Fibroblast of lung (primary cell): ENCODE results near the gene CALHM3.

Experiments used
- EZH2 ChIP-seq: IDR thresholded peaks from 2 replicates; pipeline ENCODE4 v1.5.1; 2012; ENCODE audit warnings: low read length, control low read depth, mild to moderate bottlenecking; ENCODE audit errors: missing control alignments
- TF ChIP-seq, protein P1 (sequence below), 2 donors: IDR thresholded peaks in 1 of 2; conservative IDR thresholded peaks in 1 of 2; 1 replicate in 1 of 2; 2 replicates in 1 of 2; pipeline ENCODE4 v1.5.1; 2011 to 2012; ENCODE audit warnings: low read length in 2 of 2, control low read depth in 1 of 2, inconsistent platforms in 1 of 2, low read depth in 1 of 2, mild to moderate bottlenecking in 1 of 2

DNA sequence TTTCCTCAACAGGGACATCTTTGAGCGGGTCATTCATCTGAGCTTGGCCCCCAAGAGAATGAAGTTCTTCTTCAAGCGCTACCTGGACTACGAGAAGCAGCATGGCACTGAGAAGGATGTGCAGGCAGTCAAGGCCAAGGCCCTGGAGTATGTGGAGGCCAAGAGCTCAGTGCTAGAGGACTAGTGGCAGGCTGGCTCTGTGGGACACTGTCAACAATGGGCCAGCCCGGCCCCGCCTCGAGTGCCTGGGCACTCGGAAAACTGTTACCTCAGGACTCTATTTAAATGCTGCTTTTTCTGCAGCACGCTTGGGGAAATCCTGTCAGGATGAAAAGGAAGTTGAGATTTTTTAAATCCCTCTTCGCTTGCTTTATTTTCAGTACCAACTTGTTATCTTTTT lies 33.7 kb downstream of the CALHM3 start:
- TF ChIP-seq EZH2, result no peak
- TF ChIP-seq, protein P1, sequence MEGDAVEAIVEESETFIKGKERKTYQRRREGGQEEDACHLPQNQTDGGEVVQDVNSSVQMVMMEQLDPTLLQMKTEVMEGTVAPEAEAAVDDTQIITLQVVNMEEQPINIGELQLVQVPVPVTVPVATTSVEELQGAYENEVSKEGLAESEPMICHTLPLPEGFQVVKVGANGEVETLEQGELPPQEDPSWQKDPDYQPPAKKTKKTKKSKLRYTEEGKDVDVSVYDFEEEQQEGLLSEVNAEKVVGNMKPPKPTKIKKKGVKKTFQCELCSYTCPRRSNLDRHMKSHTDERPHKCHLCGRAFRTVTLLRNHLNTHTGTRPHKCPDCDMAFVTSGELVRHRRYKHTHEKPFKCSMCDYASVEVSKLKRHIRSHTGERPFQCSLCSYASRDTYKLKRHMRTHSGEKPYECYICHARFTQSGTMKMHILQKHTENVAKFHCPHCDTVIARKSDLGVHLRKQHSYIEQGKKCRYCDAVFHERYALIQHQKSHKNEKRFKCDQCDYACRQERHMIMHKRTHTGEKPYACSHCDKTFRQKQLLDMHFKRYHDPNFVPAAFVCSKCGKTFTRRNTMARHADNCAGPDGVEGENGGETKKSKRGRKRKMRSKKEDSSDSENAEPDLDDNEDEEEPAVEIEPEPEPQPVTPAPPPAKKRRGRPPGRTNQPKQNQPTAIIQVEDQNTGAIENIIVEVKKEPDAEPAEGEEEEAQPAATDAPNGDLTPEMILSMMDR (conservative IDR thresholded peaks at IDR 0.05 in 1 of 2, IDR thresholded peaks at IDR 0.05 in 1 of 2; ENCODE audit: low read depth in 1 of 2, low read length in 2 of 2), result no peak
